GM19099 (cell line): ENCODE measurements around the gene FTCDNL1.

Experiments used
- POLR2A ChIP-seq: IDR thresholded peaks from 3 replicates; pipeline ENCODE4 v1.6.1; 2011; ENCODE audit warnings: low read depth; ENCODE audit not compliant: insufficient read length; ENCODE audit errors: extremely low read depth

Gene FTCDNL1

GRCh38 chr2:199772035-199772976, 78.7 kb downstream of the FTCDNL1 start:
- TF ChIP-seq POLR2A: no peak

- no peak for TF ChIP-seq POLR2A
These were observed 80.3 kb downstream of the FTCDNL1 start for GRCh38 chr2:199770716-199771115.

GRCh38 chr2:199765646-199766045, 85.3 kb downstream of the FTCDNL1 start:
- no peak for TF ChIP-seq POLR2A

- no peak for TF ChIP-seq POLR2A
These were observed 86.7 kb downstream of the FTCDNL1 start for GRCh38 chr2:199764273-199764800.

GRCh38 chr2:199762963-199763362, 88.0 kb downstream of the FTCDNL1 start:
- no peak for TF ChIP-seq POLR2A

- no peak for TF ChIP-seq POLR2A
These were observed 90.4 kb downstream of the FTCDNL1 start for GRCh38 chr2:199760574-199760973.

GRCh38 chr2:199757233-199757870, 93.6 kb downstream of the FTCDNL1 start:
- TF ChIP-seq POLR2A: no peak

- no peak for TF ChIP-seq POLR2A
These were observed 94.2 kb downstream of the FTCDNL1 start for GRCh38 chr2:199756743-199757142.

- TF ChIP-seq POLR2A: no peak
These were observed 94.8 kb downstream of the FTCDNL1 start for GRCh38 chr2:199756211-199756610.

- no peak for TF ChIP-seq POLR2A
These were observed 96.2 kb downstream of the FTCDNL1 start for GRCh38 chr2:199754766-199755165.

- TF ChIP-seq POLR2A: no peak
These were observed 99.4 kb downstream of the FTCDNL1 start for GRCh38 chr2:199751492-199752120.

GRCh38 chr2:199749571-199749970, 101.4 kb downstream of the FTCDNL1 start:
- no peak for TF ChIP-seq POLR2A

- no peak for TF ChIP-seq POLR2A
These were observed 106.3 kb downstream of the FTCDNL1 start for GRCh38 chr2:199744724-199745123.

GRCh38 chr2:199744260-199744659, 106.7 kb downstream of the FTCDNL1 start:
- no peak for TF ChIP-seq POLR2A

GRCh38 chr2:199743415-199744120, 107.4 kb downstream of the FTCDNL1 start:
- TF ChIP-seq POLR2A: no peak
